ENCODE results near the gene RPS21.

- no peak for TF ChIP-seq EZH2 (IDR thresholded peaks at IDR 0.05; ENCODE audit: borderline replicate concordance, low read depth, low read length, severe bottlenecking)
- TF ChIP-seq CTCF (IDR thresholded peaks at IDR 0.05; ENCODE audit: borderline replicate concordance, extremely low read depth, low read length, poor library complexity, severe bottlenecking), result no peak
Measured at GRCh38 chr20:62417981-62418708, 31.2 kb downstream of the RPS21 start.
